Mesendoderm (in vitro differentiated cells): ENCODE results near the gene FGF11.
"Not testable (repeated sequence)": the region's sequence is repeated elsewhere in the genome, so short reads cannot be mapped to it uniquely, and the experiment has no call there.

Experiments
- DNase-seq: peaks from one replicate; pipeline ENCODE4 v3.0.0; 2013
- H2AK5ac ChIP-seq: 2 replicates; pipeline ENCODE4 v1.6.1; 2013; ENCODE audit warnings: low read length, inconsistent platforms
- H2BK120ac ChIP-seq: 2 replicates; pipeline ENCODE4 v1.6.1; 2013; ENCODE audit warnings: low read depth, mild to moderate bottlenecking, low read length, moderate library complexity, mixed read lengths
- H2BK15ac ChIP-seq: replicated peaks from 2 replicates; pipeline ENCODE4 v1.6.1; 2013; ENCODE audit warnings: low read depth, mild to moderate bottlenecking, moderate library complexity
- H2BK5ac ChIP-seq: 2 replicates; pipeline ENCODE4 v1.6.1; 2013; ENCODE audit warnings: low read length, inconsistent platforms
- H3K18ac ChIP-seq: 2 replicates; pipeline ENCODE4 v1.6.1; 2013; ENCODE audit warnings: mild to moderate bottlenecking, low read length, mixed read lengths
- H3K23ac ChIP-seq: one replicate; pipeline ENCODE4 v1.6.1; 2013; ENCODE audit warnings: low read length
- H3K27ac ChIP-seq: 2 replicates; pipeline ENCODE4 v1.5.1; 2013; ENCODE audit warnings: low read depth, mild to moderate bottlenecking, inconsistent platforms, low read length, moderate library complexity
- H3K27me3 ChIP-seq: 2 replicates; pipeline ENCODE4 v1.6.1; 2013; ENCODE audit warnings: low read length, control low read depth, mild to moderate bottlenecking, inconsistent platforms; ENCODE audit not compliant: insufficient read depth, poor library complexity
- H3K36me3 ChIP-seq: 2 replicates; pipeline ENCODE4 v1.6.1; 2013; ENCODE audit warnings: low read length, inconsistent platforms; ENCODE audit not compliant: control insufficient read depth, insufficient read depth
- H3K4ac ChIP-seq: one replicate; pipeline ENCODE4 v1.6.1; 2013; ENCODE audit warnings: low read depth, mild to moderate bottlenecking, low read length, moderate library complexity
- H3K4me1 ChIP-seq: 2 replicates; pipeline ENCODE4 v1.6.1; 2013; ENCODE audit warnings: low read depth, low read length, inconsistent platforms; ENCODE audit not compliant: control insufficient read depth
- H3K4me2 ChIP-seq: 2 replicates; pipeline ENCODE4 v1.6.1; 2013; ENCODE audit warnings: low read length
- H3K4me3 ChIP-seq: 2 replicates; pipeline ENCODE4 v1.5.1; 2013; ENCODE audit warnings: mild to moderate bottlenecking, low read length
- H3K56ac ChIP-seq: one replicate; pipeline ENCODE4 v1.6.1; 2013; ENCODE audit warnings: low read length
- H3K79me1 ChIP-seq: 2 replicates; pipeline ENCODE4 v1.6.1; 2013; ENCODE audit warnings: low read length, inconsistent platforms
- H3K79me2 ChIP-seq: 2 replicates; pipeline ENCODE4 v1.6.1; 2013; ENCODE audit warnings: mild to moderate bottlenecking, low read length; ENCODE audit not compliant: control insufficient read depth, insufficient read depth
- H3K9ac ChIP-seq: 2 replicates; pipeline ENCODE4 v1.6.1; 2013; ENCODE audit warnings: low read length, inconsistent platforms
- H4K5ac ChIP-seq: one replicate; pipeline ENCODE4 v1.6.1; 2013; ENCODE audit warnings: low read length
- H4K8ac ChIP-seq: one replicate; pipeline ENCODE4 v1.6.1; 2013; ENCODE audit warnings: low read depth, mild to moderate bottlenecking, control low read depth, low read length, moderate library complexity
- WGBS: extraction: QIAGEN DNeasy Blood & Tissue Kit; methylation state at CpG from one replicate; pipeline ENCODE4 v1.1.7; 2013; ENCODE audit warnings: low lambda C conversion rate, missing lambda C conversion rate; ENCODE audit not compliant: insufficient coverage; ENCODE audit errors: extremely low coverage; 5-methylcytosine and 5-hydroxymethylcytosine counted together

The FGF11 gene

DNA sequence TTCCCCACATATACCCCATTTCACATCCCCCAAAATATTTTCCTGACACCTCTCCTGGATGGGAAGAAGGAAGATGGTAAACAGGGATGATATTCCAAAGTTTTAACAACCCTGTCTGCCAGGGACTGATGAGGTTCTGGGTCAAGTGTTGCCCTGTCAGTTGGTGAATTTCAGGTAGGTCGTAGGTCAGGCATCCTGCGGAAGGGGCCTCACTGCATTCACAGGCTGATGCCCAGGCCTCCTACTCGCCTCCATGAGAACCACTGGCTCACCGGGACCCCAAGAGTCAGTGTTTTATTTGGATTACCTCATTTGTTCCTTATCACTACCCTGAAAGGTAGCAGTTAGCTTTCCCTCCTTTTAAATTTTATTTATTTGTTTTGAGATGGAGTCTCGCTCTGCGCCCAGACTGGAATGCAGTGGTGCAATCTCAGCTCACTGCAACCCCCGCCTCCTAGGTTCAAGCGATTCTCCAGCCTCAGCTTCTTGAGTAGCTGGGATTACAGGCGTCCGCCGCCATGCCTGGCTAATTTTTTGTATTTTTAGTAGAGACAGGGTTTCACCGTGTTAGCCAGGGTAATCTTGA lies 29.6 kb downstream of the FGF11 start:
- no peak for DNase-seq
- H3K4me3 ChIP-seq = no peak overlapping the region
- H4K8ac ChIP-seq = no peak overlapping the region
- no peak overlapping the region for H3K27ac ChIP-seq
- H2BK15ac ChIP-seq = no peak overlapping the region
- H3K4me2 ChIP-seq = no peak overlapping the region
- peaks cover 3% of the 10 kb centered on the region for H3K36me3 ChIP-seq
- no peak overlapping the region for H4K5ac ChIP-seq
- no peak overlapping the region for H2BK120ac ChIP-seq
- no peak overlapping the region for H3K9ac ChIP-seq
- H2AK5ac ChIP-seq = no peak overlapping the region
- no peaks in the 10 kb centered on the region for H3K79me2 ChIP-seq
- no peaks in the 10 kb centered on the region for H3K4me1 ChIP-seq
- no CpG with 5 or more reads among the region's 12 CpGs for WGBS
- no peak overlapping the region for H3K18ac ChIP-seq
- H3K56ac ChIP-seq = no peak overlapping the region
- no peak overlapping the region for H3K23ac ChIP-seq
- no peak overlapping the region for H3K4ac ChIP-seq
- peaks cover 5% of the 10 kb centered on the region for H3K79me1 ChIP-seq
- H3K27me3 ChIP-seq = no peaks in the 10 kb centered on the region
- H2BK5ac ChIP-seq = no peak overlapping the region

DNA sequence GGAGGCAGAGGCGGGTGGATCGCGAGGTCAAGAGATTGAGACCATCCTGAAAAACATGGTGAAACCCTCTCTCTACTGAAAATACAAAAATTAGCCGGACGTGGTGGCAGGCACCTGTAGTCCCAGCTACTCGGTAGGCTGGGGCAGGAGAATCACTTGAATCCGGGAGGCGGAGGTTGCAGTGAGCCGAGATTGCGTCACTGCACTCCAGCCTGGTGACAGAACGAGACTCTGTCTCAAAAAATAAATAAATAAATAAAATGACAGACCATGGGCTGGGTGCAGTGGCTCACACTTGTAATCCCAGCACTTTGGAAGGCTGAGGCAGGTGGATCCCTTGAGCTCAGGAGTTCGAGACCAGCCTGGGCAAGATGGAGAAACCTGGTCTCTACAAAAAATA lies 30.5 kb downstream of the FGF11 start:
- H2BK15ac ChIP-seq, H4K5ac ChIP-seq, H3K4me2 ChIP-seq, H3K4ac ChIP-seq, H4K8ac ChIP-seq, H3K23ac ChIP-seq, H3K4me1 ChIP-seq, H2BK120ac ChIP-seq, H3K9ac ChIP-seq, H3K79me2 ChIP-seq, H3K4me3 ChIP-seq, H2BK5ac ChIP-seq, DNase-seq, H3K79me1 ChIP-seq, H3K27ac ChIP-seq, H3K18ac ChIP-seq, H3K56ac ChIP-seq, H3K27me3 ChIP-seq, H2AK5ac ChIP-seq, H3K36me3 ChIP-seq: not testable (repeated sequence)
- WGBS = no CpG with 5 or more reads among the region's 12 CpGs

DNA sequence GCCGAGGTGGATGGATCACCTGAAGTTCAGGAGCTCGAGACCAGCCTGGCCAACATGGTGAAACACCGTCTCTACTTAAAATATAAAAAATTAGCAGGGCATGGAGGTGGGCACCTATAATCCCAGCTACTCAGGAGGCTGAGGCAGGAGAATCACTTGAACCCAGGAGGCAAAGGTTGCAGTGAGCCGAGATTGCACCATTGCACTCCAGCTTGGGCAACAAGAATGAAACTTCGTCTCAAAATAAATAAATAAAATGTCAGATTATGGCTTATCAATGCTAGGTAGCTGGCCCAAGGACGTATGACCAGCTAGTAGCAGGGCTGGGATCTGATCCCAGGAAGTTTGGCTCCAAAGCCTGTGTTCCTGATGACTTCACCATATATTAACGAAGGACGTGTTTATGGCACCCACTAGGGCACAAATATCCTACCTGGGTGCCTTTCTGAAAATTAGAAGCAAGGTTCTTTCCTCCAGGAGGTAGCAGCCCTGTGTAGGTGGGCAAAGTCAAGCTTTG lies 31.2 kb downstream of the FGF11 start:
- not testable (repeated sequence) for H3K36me3 ChIP-seq, H3K23ac ChIP-seq, H3K27me3 ChIP-seq, H2BK120ac ChIP-seq, H3K9ac ChIP-seq, H3K18ac ChIP-seq, H2AK5ac ChIP-seq, H3K27ac ChIP-seq, H2BK15ac ChIP-seq, H3K56ac ChIP-seq, DNase-seq, H3K79me1 ChIP-seq, H4K8ac ChIP-seq, H3K79me2 ChIP-seq, H4K5ac ChIP-seq, H3K4ac ChIP-seq, H3K4me2 ChIP-seq, H3K4me3 ChIP-seq, H3K4me1 ChIP-seq, H2BK5ac ChIP-seq
- WGBS = no CpG with 5 or more reads among the region's 8 CpGs

DNA sequence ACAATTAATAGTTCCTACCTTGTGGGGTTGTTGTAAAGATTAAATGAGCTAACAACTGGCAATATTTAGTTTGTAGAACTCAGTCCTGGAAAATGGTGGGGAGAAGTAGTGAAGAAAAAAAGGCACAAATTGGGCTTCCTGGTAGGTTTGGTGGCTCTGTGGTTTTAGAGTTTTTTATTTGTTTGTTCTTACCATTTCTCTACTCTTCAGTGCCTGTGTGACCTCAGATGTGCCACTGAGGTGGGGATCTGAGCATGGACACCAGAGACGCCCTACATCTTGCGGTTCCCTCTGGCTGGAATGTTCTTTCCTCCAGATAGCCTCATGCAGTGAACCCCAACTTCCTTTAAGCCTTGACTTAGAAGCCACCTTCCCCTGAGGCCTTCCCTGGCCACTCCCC lies 32.4 kb downstream of the FGF11 start:
- Histone ChIP-seq H3K23ac (no peak overlapping the region), H2BK120ac (no peak overlapping the region), H3K79me2 (peaks cover 5% of the 10 kb centered on the region), H3K79me1 (peaks cover 13% of the 10 kb centered on the region), H3K27ac (no peak overlapping the region), H3K4me1 (no peaks in the 10 kb centered on the region), H3K4ac (no peak overlapping the region), H3K36me3 (peaks cover 3% of the 10 kb centered on the region), H3K9ac (no peak overlapping the region), H2AK5ac (no peak overlapping the region), H3K4me2 (no peak overlapping the region), H3K56ac (no peak overlapping the region), H4K8ac (no peak overlapping the region), H3K18ac (no peak overlapping the region), H4K5ac (no peak overlapping the region), H3K4me3 (no peak overlapping the region), H2BK15ac (no peak overlapping the region), H2BK5ac (no peak overlapping the region), H3K27me3 (no peaks in the 10 kb centered on the region)
- WGBS = no CpG with 5 or more reads among the region's 2 CpGs
- DNase-seq = no peak

DNA sequence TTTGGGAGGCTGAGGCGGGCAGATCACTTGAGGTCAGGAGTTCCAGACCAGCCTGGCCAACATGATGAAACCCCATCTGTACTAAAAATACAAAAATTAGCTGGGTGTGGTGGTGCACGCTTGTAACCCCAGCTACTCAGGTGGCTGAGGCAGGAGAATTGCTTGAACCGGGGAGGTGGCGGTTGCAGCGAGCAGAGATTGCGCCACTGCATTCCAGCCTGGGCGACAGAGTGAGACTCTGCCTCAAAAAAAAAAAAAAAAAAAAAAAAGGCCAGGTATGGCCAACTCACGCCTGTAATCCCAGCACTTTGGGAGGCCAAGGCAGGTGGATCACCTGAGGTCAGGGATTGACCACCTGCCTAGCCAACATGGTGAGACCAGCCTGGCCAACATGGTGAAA lies 35.5 kb downstream of the FGF11 start:
- H3K9ac ChIP-seq, H3K27me3 ChIP-seq, H2BK120ac ChIP-seq, H2BK5ac ChIP-seq, H3K23ac ChIP-seq, H4K5ac ChIP-seq, H3K56ac ChIP-seq, H3K18ac ChIP-seq, H3K4ac ChIP-seq, H3K36me3 ChIP-seq, H3K4me2 ChIP-seq, H2AK5ac ChIP-seq, H3K27ac ChIP-seq, H3K4me1 ChIP-seq, H4K8ac ChIP-seq, H2BK15ac ChIP-seq, DNase-seq, H3K4me3 ChIP-seq: not testable (repeated sequence)
- peaks cover 21% of the 10 kb centered on the region for H3K79me1 ChIP-seq
- no CpG with 5 or more reads among the region's 8 CpGs for WGBS
- peaks cover 13% of the 10 kb centered on the region for H3K79me2 ChIP-seq
